A549 (cell line): ENCODE measurements around the gene KDM4B. TPM values are rescaled to one million over a fixed set of nuclear protein-coding genes. Genes with fewer than 3 reads are reported as not detected.

ENCODE experiments used
- ATAC-seq, 2 experiments: fragments of 200-7000 bp in 1 of 2; fragments of >200 bp in 1 of 2; cut with Nextera tagmentation in 1 of 2; cut with Tn5 transposase in 1 of 2; 3 replicates each; pipeline versions ENCODE4 v1.8.0 to v1.9.1; 2018 to 2020; ENCODE audit warnings: mild to moderate bottlenecking in 1 of 2, moderate library complexity in 1 of 2
- CTCF ChIA-PET: fragments of 300-600 bp; sonication (Branson Sonifier 250); formaldehyde crosslinking; extraction: SDS; loops from one replicate; lab custom pipeline; 2021; ENCODE audit warnings: antibody characterized with exemption, inconsistent platforms; lab: Yijun Ruan, JAX
- POLR2A ChIA-PET: fragments of 350-600 bp; formaldehyde crosslinking; extraction: SDS; loops from one replicate; lab custom pipeline; 2021; ENCODE audit warnings: antibody characterized with exemption, inconsistent platforms; lab: Yijun Ruan, JAX
- DNase-seq, 2 experiments: peaks; one replicate each; pipeline versions ENCODE4 v3.0.0 to v3.0.0-alpha.2; 2011 to 2016; ENCODE audit warnings: low read depth in 1 of 2, low spot score in 1 of 2
- FAIRE-seq: peaks from 2 replicates; lab custom pipeline; 2011; peaks lifted over from hg19 to GRCh38; lab: Jason Lieb, UNC
- H3K27ac ChIP-seq, 2 experiments: fragments of >200 bp; sonication (Bioruptor Twin); formaldehyde crosslinking; 3 replicates each; pipeline ENCODE4 v1.5.1; 2016 to 2017
- H3K4me1 ChIP-seq: fragments of >200 bp; sonication (Bioruptor Twin); formaldehyde crosslinking; 3 replicates; pipeline ENCODE4 v1.6.1; 2016
- H3K4me2 ChIP-seq: fragments of >200 bp; sonication (Bioruptor Twin); formaldehyde crosslinking; 3 replicates; pipeline ENCODE4 v1.6.1; 2016
- H3K4me3 ChIP-seq: fragments of >200 bp; sonication (Bioruptor Twin); formaldehyde crosslinking; 3 replicates; pipeline ENCODE4 v1.5.1; 2016
- H3K9me3 ChIP-seq: fragments of >200 bp; sonication (Bioruptor Twin); formaldehyde crosslinking; 3 replicates; pipeline ENCODE4 v1.6.1; 2016
- CBX2 ChIP-seq: fragments of 200-600 bp; sonication (generic); IDR thresholded peaks from 2 replicates; pipeline ENCODE4 v1.6.1; 2016; ENCODE audit warnings: low read depth, mild to moderate bottlenecking, borderline replicate concordance
- CEBPB ChIP-seq, 2 experiments: fragments of >200 bp in 1 of 2; sonication (Bioruptor Twin) in 1 of 2; formaldehyde crosslinking in 1 of 2; IDR thresholded peaks; 2 replicates each; pipeline ENCODE4 v1.6.1; 2012 to 2016
- CHD2 ChIP-seq: fragments of 150-350 bp; IDR thresholded peaks from 2 replicates; pipeline ENCODE4 v1.6.1; 2014; ENCODE audit warnings: low read length; ENCODE audit not compliant: partially characterized antibody
- CHD4 ChIP-seq: fragments of 200-600 bp; sonication (generic); IDR thresholded peaks from 2 replicates; pipeline ENCODE4 v1.6.1; 2016; ENCODE audit warnings: antibody characterized with exemption, mild to moderate bottlenecking, borderline replicate concordance
- E2F6 ChIP-seq: IDR thresholded peaks from 2 replicates; pipeline ENCODE4 v1.6.1; 2012; ENCODE audit warnings: low read depth, borderline replicate concordance
- EHF ChIP-seq: fragments of 250-450 bp; sonication (Bioruptor Pico); IDR thresholded peaks from 2 replicates; pipeline ENCODE4 v1.5.0; 2020; ENCODE audit warnings: mild to moderate bottlenecking
- EHMT2 ChIP-seq: fragments of 200-600 bp; sonication (generic); IDR thresholded peaks from 2 replicates; pipeline ENCODE4 v1.6.1; 2016; ENCODE audit warnings: antibody characterized with exemption, low read depth, mild to moderate bottlenecking, moderate library complexity
- FOSB ChIP-seq: fragments of 250-450 bp; sonication (Bioruptor Pico); IDR thresholded peaks from 2 replicates; pipeline ENCODE4 v1.5.0; 2020; ENCODE audit warnings: mild to moderate bottlenecking, moderate library complexity
- FOSL2 ChIP-seq, 2 experiments: fragments of 450-650 bp in 1 of 2; fragments of >200 bp in 1 of 2; sonication (Bioruptor Twin) in 1 of 2; formaldehyde crosslinking; IDR thresholded peaks; 2 replicates each; pipeline versions ENCODE4 v1.5.0 to v1.6.1; 2016 to 2020; ENCODE audit warnings: mild to moderate bottlenecking in 1 of 2, moderate library complexity in 1 of 2
- FOXS1 ChIP-seq: fragments of 250-450 bp; sonication (Bioruptor Pico); IDR thresholded peaks from 2 replicates; pipeline ENCODE4 v1.5.0; 2020; ENCODE audit warnings: mild to moderate bottlenecking, moderate library complexity
- GATA3 ChIP-seq: IDR thresholded peaks from 2 replicates; pipeline ENCODE4 v1.6.1; 2012; ENCODE audit warnings: borderline replicate concordance
- HOXA7 ChIP-seq: fragments of 250-450 bp; sonication (Bioruptor Pico); IDR thresholded peaks from 2 replicates; pipeline ENCODE4 v1.5.0; 2020; ENCODE audit warnings: mild to moderate bottlenecking, moderate library complexity
- KDM5A ChIP-seq: fragments of 200-600 bp; sonication (generic); IDR thresholded peaks from 2 replicates; pipeline ENCODE4 v1.6.1; 2016; ENCODE audit warnings: antibody characterized with exemption, mild to moderate bottlenecking
- MAFK ChIP-seq: fragments of 450-650 bp; IDR thresholded peaks from 2 replicates; pipeline ENCODE4 v1.6.1; 2014; ENCODE audit not compliant: partially characterized antibody
- MAX ChIP-seq: IDR thresholded peaks from 2 replicates; pipeline ENCODE4 v1.6.1; 2012
- MAZ ChIP-seq: fragments of 150-350 bp; IDR thresholded peaks from 2 replicates; pipeline ENCODE4 v1.6.1; 2014; ENCODE audit warnings: antibody characterized with exemption, low read depth, low read length, borderline replicate concordance
- NR3C1 ChIP-seq: fragments of >200 bp; sonication (Bioruptor Twin); formaldehyde crosslinking; IDR thresholded peaks from 3 replicates; pipeline ENCODE4 v1.6.1; 2017
- PBX3 ChIP-seq: IDR thresholded peaks from 2 replicates; pipeline ENCODE4 v1.6.1; 2012
- POLR2A ChIP-seq: IDR thresholded peaks from 2 replicates; pipeline ENCODE4 v1.6.1; 2012; ENCODE audit warnings: mild to moderate bottlenecking, low read length
- POLR2AphosphoS2 ChIP-seq: conservative IDR thresholded peaks from 2 replicates; pipeline ENCODE4 v1.6.1; 2012; ENCODE audit warnings: low read length, improper control_type of control experiment, inconsistent platforms
- RARB ChIP-seq: fragments of 250-450 bp; sonication (Bioruptor Pico); IDR thresholded peaks from 2 replicates; pipeline ENCODE4 v1.8.0; 2021; ENCODE audit warnings: mild to moderate bottlenecking, moderate library complexity
- RCOR1 ChIP-seq: fragments of 150-350 bp; IDR thresholded peaks from 2 replicates; pipeline ENCODE4 v1.6.1; 2014; ENCODE audit warnings: antibody characterized with exemption, low read length, low read depth
- RFX5 ChIP-seq: fragments of 450-650 bp; IDR thresholded peaks from 2 replicates; pipeline ENCODE4 v1.7.1; 2014; ENCODE audit warnings: antibody characterized with exemption, mild to moderate bottlenecking, moderate library complexity
- RNF2 ChIP-seq: fragments of 200-600 bp; sonication (generic); IDR thresholded peaks from 2 replicates; pipeline ENCODE4 v1.6.1; 2016; ENCODE audit warnings: low read depth, mild to moderate bottlenecking, antibody characterized with exemption, moderate library complexity, borderline replicate concordance
- ZFP36 ChIP-seq: fragments of 450-650 bp; IDR thresholded peaks from 2 replicates; pipeline ENCODE4 v1.6.1; 2014; ENCODE audit warnings: borderline replicate concordance; ENCODE audit not compliant: partially characterized antibody
- ZNF302 ChIP-seq: fragments of 250-450 bp; sonication (Bioruptor Pico); IDR thresholded peaks from 2 replicates; pipeline ENCODE4 v1.9.0; 2021; ENCODE audit warnings: inconsistent platforms, mild to moderate bottlenecking, moderate library complexity
- WGBS: methylation state at CpG from one replicate; pipeline ENCODE4 v1.1.6; 2017; ENCODE audit errors: missing lambda C conversion rate; 5-methylcytosine and 5-hydroxymethylcytosine counted together
- polyA plus RNA-seq, 4 experiments: library from polyadenylated mRNA; depleted of rRNA in 3 of 4; stranded (reverse); fragments of >200 nt; fragmentation: RNase III in 1 of 4; extraction: RNeasy Plus Mini Kit Qiagen cat#74134 plus additional on column Dnase treatment in 1 of 4; gene quantifications; 2 replicates in 3 of 4; 3 replicates in 1 of 4; pipeline ENCODE4 v1.2.3, GENCODE V29; 2011 to 2017

Gene KDM4B
- polyA plus RNA-seq, 2 of the 4 experiments (the other 2 are of a cell fraction), result 3.0 to 4.6 TPM

GRCh38 chr19:5063873-5064645 is 95.1 kb downstream of the KDM4B start:
- Histone ChIP-seq H3K27ac (no peak overlapping the region), H3K4me3 (no peak overlapping the region), H3K4me1 (no peaks in the 10 kb centered on the region), H3K9me3 (no peaks in the 10 kb centered on the region), H3K4me2 (no peak overlapping the region)
- FAIRE-seq (no peak), ATAC-seq (no peak), DNase-seq (no peak)
- 88% methylated on average over 21 of the region's 38 CpGs for whole genome bisulfite sequencing
- no peak for TF ChIP-seq FOSL2 (IDR thresholded peaks at IDR 0.05)
- no peak for TF ChIP-seq FOSL2 (CRISPR knock-in tag; IDR thresholded peaks at IDR 0.05)
- TF ChIP-seq NR3C1, result no peak
- TF ChIP-seq GATA3, result no peak
- no peak for TF ChIP-seq MAZ
- TF ChIP-seq ZFP36, result no peak
- TF ChIP-seq RNF2, result no peak
- TF ChIP-seq FOSB (CRISPR knock-in tag), result no peak
- no peak for TF ChIP-seq CHD2
- ChIA-PET POLR2A (no interaction called here), CTCF (interaction anchor here (1.5 kb wide), 1 partner anchor 16 kb away, joined by 4 read pairs; no protein-coding TSS in a partner anchor)

- Histone ChIP-seq H3K4me2 (no peak overlapping the region), H3K9me3 (no peaks in the 10 kb centered on the region), H3K27ac (no peak overlapping the region), H3K4me3 (no peak overlapping the region), H3K4me1 (no peaks in the 10 kb centered on the region)
- ChIA-PET CTCF (interaction anchor here (0.8 to 2.6 kb wide), 2 partner anchors 10 to 17 kb away, joined by 3 to 10 read pairs; no protein-coding TSS in a partner anchor), POLR2A (no interaction called here)
- ATAC-seq (no peak), FAIRE-seq (no peak), DNase-seq (no peak)
- 81% methylated on average over 6 of the region's 19 CpGs for WGBS
- no peak for TF ChIP-seq RNF2
- TF ChIP-seq MAX, result no peak
- no peak for TF ChIP-seq CEBPB (IDR thresholded peaks at IDR 0.05)
- no peak for TF ChIP-seq CBX2
- TF ChIP-seq EHF (CRISPR knock-in tag), result no peak
- TF ChIP-seq FOXS1 (CRISPR knock-in tag), result no peak
- no peak for TF ChIP-seq RFX5
- no peak for TF ChIP-seq CHD4
- no peak for TF ChIP-seq POLR2A
- no peak for TF ChIP-seq MAFK
- TF ChIP-seq EHMT2, result no peak
- TF ChIP-seq GATA3, result no peak
- no peak for TF ChIP-seq RCOR1
- TF ChIP-seq ZNF302 (CRISPR knock-in tag), result no peak
- TF ChIP-seq PBX3, result no peak
- no peak for TF ChIP-seq POLR2AphosphoS2
- TF ChIP-seq HOXA7 (CRISPR knock-in tag), result no peak
- no peak for TF ChIP-seq KDM5A
- TF ChIP-seq RARB (CRISPR knock-in tag), result no peak
- TF ChIP-seq E2F6, result no peak
Observed at GRCh38 chr19:5064896-5065295, 96.0 kb downstream of the KDM4B start.
